ENCODE data around the gene TRIM21.

- TF ChIP-seq POLR2A (IDR thresholded peaks at IDR 0.05; ENCODE audit: low read depth) (no peak), CTCF (IDR thresholded peaks at IDR 0.05) (no peak), POLR2AphosphoS5 (IDR thresholded peaks at IDR 0.05) (no peak)
Observed at GRCh38 chr11:4393858-4394223, 339 bp upstream of the TRIM21 start.
